IPS DF 19.7 (cell line): ENCODE measurements around the gene ZNF777.
"Not testable (repeated sequence)": the region's sequence is repeated elsewhere in the genome, so short reads cannot be mapped to it uniquely, and the experiment has no call there.

ENCODE experiments used
- DNase-seq: peaks from one replicate; pipeline ENCODE4 v3.0.0-alpha.2; 2013; ENCODE audit warnings: low read depth, low spot score

Gene ZNF777

GRCh38 chr7:149460493-149461277, at the start of gene ZNF777:
Gene ZNF777 (minus strand): TSS chr7:149461062. CDS start chr7:149456022, 5,040 bp downstream.
- DNase-seq: peak; percentile 38

GRCh38 chr7:149510248-149510647, 49.4 kb upstream of the ZNF777 start:
- no peak for DNase-seq

- DNase-seq: no peak
Measured at GRCh38 chr7:149509774-149510173, 48.9 kb upstream of the ZNF777 start.

- DNase-seq: no peak
Measured at GRCh38 chr7:149505551-149505950, 44.7 kb upstream of the ZNF777 start.

GRCh38 chr7:149501651-149502050, 40.8 kb upstream of the ZNF777 start:
- DNase-seq: no peak

GRCh38 chr7:149500910-149501309, 40.0 kb upstream of the ZNF777 start:
- DNase-seq: no peak

- DNase-seq: no peak
Measured at GRCh38 chr7:149500201-149500600, 39.3 kb upstream of the ZNF777 start.

GRCh38 chr7:149498811-149499210, 37.9 kb upstream of the ZNF777 start:
- DNase-seq: no peak

- DNase-seq: peak; percentile 15
Measured at GRCh38 chr7:149497467-149498261, 36.8 kb upstream of the ZNF777 start, which contains the start of gene ZNF746. Gene ZNF746 (minus strand): TSS chr7:149497809. CDS start chr7:149497536, 273 bp downstream.

- no peak for DNase-seq
Measured at GRCh38 chr7:149496642-149497391, 36.0 kb upstream of the ZNF777 start.

- no peak for DNase-seq
Measured at GRCh38 chr7:149495785-149496641, 35.2 kb upstream of the ZNF777 start.

- DNase-seq: no peak
Measured at GRCh38 chr7:149494738-149495368, 34.0 kb upstream of the ZNF777 start.

GRCh38 chr7:149493975-149494374, 33.1 kb upstream of the ZNF777 start:
- not testable (repeated sequence) for DNase-seq

- DNase-seq: no peak
Measured at GRCh38 chr7:149493366-149493765, 32.5 kb upstream of the ZNF777 start.

- DNase-seq: no peak
Measured at GRCh38 chr7:149490083-149490760, 29.4 kb upstream of the ZNF777 start.

GRCh38 chr7:149489391-149490024, 28.6 kb upstream of the ZNF777 start:
- no peak for DNase-seq

GRCh38 chr7:149479568-149479967, 18.7 kb upstream of the ZNF777 start:
- no peak for DNase-seq

GRCh38 chr7:149478754-149479153, 17.9 kb upstream of the ZNF777 start:
- no peak for DNase-seq
